Measurements from ENCODE around the gene HNRNPM.

DNA sequence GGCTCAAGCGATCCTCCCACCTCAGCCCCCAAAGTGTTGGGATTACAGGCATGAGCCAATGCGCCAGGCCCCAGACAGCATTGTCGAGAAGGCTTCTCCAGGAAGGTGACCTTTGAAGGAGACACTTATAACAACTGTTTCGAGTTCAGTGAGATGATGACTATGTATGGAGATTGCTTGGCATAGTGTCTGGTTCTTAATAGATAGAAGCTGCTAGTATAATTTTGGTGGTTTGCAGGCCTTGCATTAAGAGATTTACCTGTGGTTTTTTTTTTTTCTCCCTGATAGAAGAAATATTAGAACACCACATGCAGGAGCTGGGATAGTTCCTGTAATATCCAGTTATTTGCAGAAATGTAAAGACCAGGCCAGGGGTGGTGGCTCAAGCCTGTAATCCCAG is 28.0 kb upstream of the HNRNPM start:
- TF ChIP-seq CTCF (IDR thresholded peaks at IDR 0.05) (no peak), ZFX (IDR thresholded peaks at IDR 0.05; ENCODE audit: borderline replicate concordance) (no peak)
